WTC11 (cell line): Measurements from ENCODE around the gene RENBP.

Experiments used
- CBFB ChIP-seq: sonication (generic); formaldehyde crosslinking; IDR thresholded peaks from 2 replicates; pipeline ENCODE4 v1.8.1; 2022; ENCODE audit warnings: mild to moderate bottlenecking, low read depth, missing genetic modification reagents
- ESRRA ChIP-seq: sonication (generic); formaldehyde crosslinking; IDR thresholded peaks from 2 replicates; pipeline ENCODE4 v1.8.1; 2022; ENCODE audit warnings: mild to moderate bottlenecking, missing genetic modification reagents, borderline replicate concordance
- FOXP1 ChIP-seq: sonication (generic); formaldehyde crosslinking; IDR thresholded peaks from 2 replicates; pipeline ENCODE4 v1.8.0; 2022; ENCODE audit warnings: missing genetic modification reagents, mild to moderate bottlenecking, moderate library complexity, borderline replicate concordance
- MXD4 ChIP-seq: fragments of 250-450 bp; sonication (Bioruptor Pico); IDR thresholded peaks from 2 replicates; pipeline ENCODE4 v1.8.0; 2021; ENCODE audit warnings: mild to moderate bottlenecking, moderate library complexity, borderline replicate concordance
- NFATC4 ChIP-seq: fragments of 250-450 bp; sonication (Bioruptor Pico); IDR thresholded peaks from 2 replicates; pipeline ENCODE4 v1.9.0; 2021; ENCODE audit warnings: mild to moderate bottlenecking
- TEAD1 ChIP-seq: sonication (generic); formaldehyde crosslinking; IDR thresholded peaks from 2 replicates; pipeline ENCODE4 v1.8.0; 2022; ENCODE audit warnings: mild to moderate bottlenecking, missing genetic modification reagents
- ZNF138 ChIP-seq: sonication (generic); formaldehyde crosslinking; conservative IDR thresholded peaks from 2 replicates; pipeline ENCODE4 v1.8.1; 2022; ENCODE audit warnings: mild to moderate bottlenecking, moderate library complexity, missing genetic modification reagents
- TF ChIP-seq, protein P1 (sequence below): sonication (generic); formaldehyde crosslinking; IDR thresholded peaks from 2 replicates; pipeline ENCODE4 v1.8.1; 2023; ENCODE audit warnings: mild to moderate bottlenecking, missing genetic modification reagents, moderate library complexity
- TF ChIP-seq, protein P2 (sequence below): fragments of 200-600 bp; IDR thresholded peaks from 2 replicates; pipeline ENCODE4 v1.8.0; 2022; ENCODE audit warnings: antibody characterized with exemption
- TF ChIP-seq, protein P3 (sequence below): sonication (generic); formaldehyde crosslinking; conservative IDR thresholded peaks from 2 replicates; pipeline ENCODE4 v1.8.1; 2022; ENCODE audit warnings: mild to moderate bottlenecking, missing genetic modification reagents
- TF ChIP-seq, protein P4 (sequence below): sonication (generic); formaldehyde crosslinking; IDR thresholded peaks from 2 replicates; pipeline ENCODE4 v1.8.0; 2023; ENCODE audit warnings: missing genetic modification reagents, mild to moderate bottlenecking, borderline replicate concordance
- TF ChIP-seq, protein P5 (sequence below): sonication (generic); formaldehyde crosslinking; IDR thresholded peaks from 2 replicates; pipeline ENCODE4 v1.8.0; 2023; ENCODE audit warnings: mild to moderate bottlenecking, missing genetic modification reagents
- TF ChIP-seq, protein P6 (sequence below): fragments of 250-450 bp; sonication (Bioruptor Pico); IDR thresholded peaks from 2 replicates; pipeline ENCODE4 v1.9.0; 2021; ENCODE audit warnings: mild to moderate bottlenecking
- TF ChIP-seq, protein P7 (sequence below): sonication (generic); formaldehyde crosslinking; IDR thresholded peaks from 2 replicates; pipeline ENCODE4 v1.8.1; 2023; ENCODE audit warnings: mild to moderate bottlenecking, missing genetic modification reagents, borderline replicate concordance

DNA sequence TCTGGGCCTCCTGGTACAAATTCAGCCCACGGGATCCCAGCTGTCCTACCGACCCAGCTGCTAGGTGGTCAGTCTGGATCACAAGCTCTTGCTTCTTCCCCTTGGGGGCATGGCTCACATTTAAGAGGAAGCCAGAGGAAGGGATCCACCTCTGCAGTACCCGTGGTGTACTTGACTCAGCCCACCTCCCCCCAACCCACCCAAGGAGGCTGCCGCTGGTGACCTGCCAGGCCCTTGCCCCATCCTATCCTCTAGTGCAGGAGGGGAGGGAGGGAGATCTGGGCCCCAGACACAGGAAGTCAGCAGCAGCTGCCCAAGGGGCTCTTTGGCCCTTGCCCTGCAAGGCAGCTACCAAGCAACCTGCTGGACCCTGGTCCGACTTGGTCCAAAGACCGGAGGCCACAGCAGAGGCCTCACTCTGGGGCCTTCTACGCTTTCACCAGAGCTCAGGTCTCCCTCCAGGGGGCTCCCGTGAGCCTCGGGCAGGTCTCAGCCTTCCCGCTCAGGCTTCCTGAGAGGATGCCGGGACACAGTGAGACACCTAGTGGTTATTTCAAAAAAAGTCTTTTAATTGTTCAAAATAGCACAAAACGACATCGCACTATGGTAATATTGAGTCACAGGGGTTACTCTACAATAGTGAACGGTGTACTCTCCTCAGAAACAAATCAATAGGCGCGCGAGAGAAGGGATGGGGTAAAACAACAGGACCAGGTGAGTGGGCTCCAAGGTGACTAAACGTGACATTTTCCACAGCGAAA is 2.7 kb upstream of the RENBP start:
- TF ChIP-seq, protein P1, sequence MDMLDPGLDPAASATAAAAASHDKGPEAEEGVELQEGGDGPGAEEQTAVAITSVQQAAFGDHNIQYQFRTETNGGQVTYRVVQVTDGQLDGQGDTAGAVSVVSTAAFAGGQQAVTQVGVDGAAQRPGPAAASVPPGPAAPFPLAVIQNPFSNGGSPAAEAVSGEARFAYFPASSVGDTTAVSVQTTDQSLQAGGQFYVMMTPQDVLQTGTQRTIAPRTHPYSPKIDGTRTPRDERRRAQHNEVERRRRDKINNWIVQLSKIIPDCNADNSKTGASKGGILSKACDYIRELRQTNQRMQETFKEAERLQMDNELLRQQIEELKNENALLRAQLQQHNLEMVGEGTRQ (CRISPR knock-in tag) = no peak
- TF ChIP-seq NFATC4 (CRISPR knock-in tag) (no peak), ZNF138 (CRISPR knock-in tag) (no peak), TEAD1 (CRISPR knock-in tag) (no peak), ESRRA (no peak), CBFB (CRISPR knock-in tag) (no peak), FOXP1 (CRISPR knock-in tag) (no peak), MXD4 (CRISPR knock-in tag) (no peak)
- TF ChIP-seq, protein P2, sequence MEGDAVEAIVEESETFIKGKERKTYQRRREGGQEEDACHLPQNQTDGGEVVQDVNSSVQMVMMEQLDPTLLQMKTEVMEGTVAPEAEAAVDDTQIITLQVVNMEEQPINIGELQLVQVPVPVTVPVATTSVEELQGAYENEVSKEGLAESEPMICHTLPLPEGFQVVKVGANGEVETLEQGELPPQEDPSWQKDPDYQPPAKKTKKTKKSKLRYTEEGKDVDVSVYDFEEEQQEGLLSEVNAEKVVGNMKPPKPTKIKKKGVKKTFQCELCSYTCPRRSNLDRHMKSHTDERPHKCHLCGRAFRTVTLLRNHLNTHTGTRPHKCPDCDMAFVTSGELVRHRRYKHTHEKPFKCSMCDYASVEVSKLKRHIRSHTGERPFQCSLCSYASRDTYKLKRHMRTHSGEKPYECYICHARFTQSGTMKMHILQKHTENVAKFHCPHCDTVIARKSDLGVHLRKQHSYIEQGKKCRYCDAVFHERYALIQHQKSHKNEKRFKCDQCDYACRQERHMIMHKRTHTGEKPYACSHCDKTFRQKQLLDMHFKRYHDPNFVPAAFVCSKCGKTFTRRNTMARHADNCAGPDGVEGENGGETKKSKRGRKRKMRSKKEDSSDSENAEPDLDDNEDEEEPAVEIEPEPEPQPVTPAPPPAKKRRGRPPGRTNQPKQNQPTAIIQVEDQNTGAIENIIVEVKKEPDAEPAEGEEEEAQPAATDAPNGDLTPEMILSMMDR = no peak
- TF ChIP-seq, protein P3, sequence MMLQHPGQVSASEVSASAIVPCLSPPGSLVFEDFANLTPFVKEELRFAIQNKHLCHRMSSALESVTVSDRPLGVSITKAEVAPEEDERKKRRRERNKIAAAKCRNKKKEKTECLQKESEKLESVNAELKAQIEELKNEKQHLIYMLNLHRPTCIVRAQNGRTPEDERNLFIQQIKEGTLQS (CRISPR knock-in tag) = no peak
- TF ChIP-seq, protein P4, sequence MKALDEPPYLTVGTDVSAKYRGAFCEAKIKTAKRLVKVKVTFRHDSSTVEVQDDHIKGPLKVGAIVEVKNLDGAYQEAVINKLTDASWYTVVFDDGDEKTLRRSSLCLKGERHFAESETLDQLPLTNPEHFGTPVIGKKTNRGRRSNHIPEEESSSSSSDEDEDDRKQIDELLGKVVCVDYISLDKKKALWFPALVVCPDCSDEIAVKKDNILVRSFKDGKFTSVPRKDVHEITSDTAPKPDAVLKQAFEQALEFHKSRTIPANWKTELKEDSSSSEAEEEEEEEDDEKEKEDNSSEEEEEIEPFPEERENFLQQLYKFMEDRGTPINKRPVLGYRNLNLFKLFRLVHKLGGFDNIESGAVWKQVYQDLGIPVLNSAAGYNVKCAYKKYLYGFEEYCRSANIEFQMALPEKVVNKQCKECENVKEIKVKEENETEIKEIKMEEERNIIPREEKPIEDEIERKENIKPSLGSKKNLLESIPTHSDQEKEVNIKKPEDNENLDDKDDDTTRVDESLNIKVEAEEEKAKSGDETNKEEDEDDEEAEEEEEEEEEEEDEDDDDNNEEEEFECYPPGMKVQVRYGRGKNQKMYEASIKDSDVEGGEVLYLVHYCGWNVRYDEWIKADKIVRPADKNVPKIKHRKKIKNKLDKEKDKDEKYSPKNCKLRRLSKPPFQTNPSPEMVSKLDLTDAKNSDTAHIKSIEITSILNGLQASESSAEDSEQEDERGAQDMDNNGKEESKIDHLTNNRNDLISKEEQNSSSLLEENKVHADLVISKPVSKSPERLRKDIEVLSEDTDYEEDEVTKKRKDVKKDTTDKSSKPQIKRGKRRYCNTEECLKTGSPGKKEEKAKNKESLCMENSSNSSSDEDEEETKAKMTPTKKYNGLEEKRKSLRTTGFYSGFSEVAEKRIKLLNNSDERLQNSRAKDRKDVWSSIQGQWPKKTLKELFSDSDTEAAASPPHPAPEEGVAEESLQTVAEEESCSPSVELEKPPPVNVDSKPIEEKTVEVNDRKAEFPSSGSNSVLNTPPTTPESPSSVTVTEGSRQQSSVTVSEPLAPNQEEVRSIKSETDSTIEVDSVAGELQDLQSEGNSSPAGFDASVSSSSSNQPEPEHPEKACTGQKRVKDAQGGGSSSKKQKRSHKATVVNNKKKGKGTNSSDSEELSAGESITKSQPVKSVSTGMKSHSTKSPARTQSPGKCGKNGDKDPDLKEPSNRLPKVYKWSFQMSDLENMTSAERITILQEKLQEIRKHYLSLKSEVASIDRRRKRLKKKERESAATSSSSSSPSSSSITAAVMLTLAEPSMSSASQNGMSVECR (CRISPR knock-in tag) = no peak
- TF ChIP-seq, protein P5, sequence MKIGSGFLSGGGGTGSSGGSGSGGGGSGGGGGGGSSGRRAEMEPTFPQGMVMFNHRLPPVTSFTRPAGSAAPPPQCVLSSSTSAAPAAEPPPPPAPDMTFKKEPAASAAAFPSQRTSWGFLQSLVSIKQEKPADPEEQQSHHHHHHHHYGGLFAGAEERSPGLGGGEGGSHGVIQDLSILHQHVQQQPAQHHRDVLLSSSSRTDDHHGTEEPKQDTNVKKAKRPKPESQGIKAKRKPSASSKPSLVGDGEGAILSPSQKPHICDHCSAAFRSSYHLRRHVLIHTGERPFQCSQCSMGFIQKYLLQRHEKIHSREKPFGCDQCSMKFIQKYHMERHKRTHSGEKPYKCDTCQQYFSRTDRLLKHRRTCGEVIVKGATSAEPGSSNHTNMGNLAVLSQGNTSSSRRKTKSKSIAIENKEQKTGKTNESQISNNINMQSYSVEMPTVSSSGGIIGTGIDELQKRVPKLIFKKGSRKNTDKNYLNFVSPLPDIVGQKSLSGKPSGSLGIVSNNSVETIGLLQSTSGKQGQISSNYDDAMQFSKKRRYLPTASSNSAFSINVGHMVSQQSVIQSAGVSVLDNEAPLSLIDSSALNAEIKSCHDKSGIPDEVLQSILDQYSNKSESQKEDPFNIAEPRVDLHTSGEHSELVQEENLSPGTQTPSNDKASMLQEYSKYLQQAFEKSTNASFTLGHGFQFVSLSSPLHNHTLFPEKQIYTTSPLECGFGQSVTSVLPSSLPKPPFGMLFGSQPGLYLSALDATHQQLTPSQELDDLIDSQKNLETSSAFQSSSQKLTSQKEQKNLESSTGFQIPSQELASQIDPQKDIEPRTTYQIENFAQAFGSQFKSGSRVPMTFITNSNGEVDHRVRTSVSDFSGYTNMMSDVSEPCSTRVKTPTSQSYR (CRISPR knock-in tag) = no peak
- TF ChIP-seq, protein P6, sequence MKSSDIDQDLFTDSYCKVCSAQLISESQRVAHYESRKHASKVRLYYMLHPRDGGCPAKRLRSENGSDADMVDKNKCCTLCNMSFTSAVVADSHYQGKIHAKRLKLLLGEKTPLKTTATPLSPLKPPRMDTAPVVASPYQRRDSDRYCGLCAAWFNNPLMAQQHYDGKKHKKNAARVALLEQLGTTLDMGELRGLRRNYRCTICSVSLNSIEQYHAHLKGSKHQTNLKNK = no peak
- TF ChIP-seq, protein P7, sequence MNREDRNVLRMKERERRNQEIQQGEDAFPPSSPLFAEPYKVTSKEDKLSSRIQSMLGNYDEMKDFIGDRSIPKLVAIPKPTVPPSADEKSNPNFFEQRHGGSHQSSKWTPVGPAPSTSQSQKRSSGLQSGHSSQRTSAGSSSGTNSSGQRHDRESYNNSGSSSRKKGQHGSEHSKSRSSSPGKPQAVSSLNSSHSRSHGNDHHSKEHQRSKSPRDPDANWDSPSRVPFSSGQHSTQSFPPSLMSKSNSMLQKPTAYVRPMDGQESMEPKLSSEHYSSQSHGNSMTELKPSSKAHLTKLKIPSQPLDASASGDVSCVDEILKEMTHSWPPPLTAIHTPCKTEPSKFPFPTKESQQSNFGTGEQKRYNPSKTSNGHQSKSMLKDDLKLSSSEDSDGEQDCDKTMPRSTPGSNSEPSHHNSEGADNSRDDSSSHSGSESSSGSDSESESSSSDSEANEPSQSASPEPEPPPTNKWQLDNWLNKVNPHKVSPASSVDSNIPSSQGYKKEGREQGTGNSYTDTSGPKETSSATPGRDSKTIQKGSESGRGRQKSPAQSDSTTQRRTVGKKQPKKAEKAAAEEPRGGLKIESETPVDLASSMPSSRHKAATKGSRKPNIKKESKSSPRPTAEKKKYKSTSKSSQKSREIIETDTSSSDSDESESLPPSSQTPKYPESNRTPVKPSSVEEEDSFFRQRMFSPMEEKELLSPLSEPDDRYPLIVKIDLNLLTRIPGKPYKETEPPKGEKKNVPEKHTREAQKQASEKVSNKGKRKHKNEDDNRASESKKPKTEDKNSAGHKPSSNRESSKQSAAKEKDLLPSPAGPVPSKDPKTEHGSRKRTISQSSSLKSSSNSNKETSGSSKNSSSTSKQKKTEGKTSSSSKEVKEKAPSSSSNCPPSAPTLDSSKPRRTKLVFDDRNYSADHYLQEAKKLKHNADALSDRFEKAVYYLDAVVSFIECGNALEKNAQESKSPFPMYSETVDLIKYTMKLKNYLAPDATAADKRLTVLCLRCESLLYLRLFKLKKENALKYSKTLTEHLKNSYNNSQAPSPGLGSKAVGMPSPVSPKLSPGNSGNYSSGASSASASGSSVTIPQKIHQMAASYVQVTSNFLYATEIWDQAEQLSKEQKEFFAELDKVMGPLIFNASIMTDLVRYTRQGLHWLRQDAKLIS = no peak
